Erythroblast (primary cell): ENCODE data around the gene GAP43.
"Not testable (repeated sequence)": the region's sequence is repeated elsewhere in the genome, so short reads cannot be mapped to it uniquely, and the experiment has no call there.

Source experiments
- GATA1 ChIP-seq: IDR thresholded peaks from 2 replicates; pipeline ENCODE4 v1.6.1; 2011; ENCODE audit warnings: low read depth, mild to moderate bottlenecking, control low read depth, low read length, moderate library complexity
- POLR2A ChIP-seq: IDR thresholded peaks from 2 replicates; pipeline ENCODE4 v1.6.1; 2011; ENCODE audit warnings: mild to moderate bottlenecking, low read length

GRCh38 chr3:115736341-115736740 is 113.0 kb downstream of the GAP43 start:
- TF ChIP-seq POLR2A, GATA1: not testable (repeated sequence)
